Nephron progenitor cell (in vitro differentiated cells): ENCODE results near the gene DPP6.

ENCODE experiments used
- DNase-seq: peaks from one replicate; pipeline ENCODE4 v3.0.0; 2021
- H3K27ac Mint-ChIP-seq: 2 replicates; pipeline ENCODE4 v1.8.0; 2021; ENCODE audit warnings: mild to moderate bottlenecking, moderate library complexity, mixed read lengths
- H3K27me3 Mint-ChIP-seq: 2 replicates; pipeline ENCODE4 v1.8.0; 2021; ENCODE audit warnings: mild to moderate bottlenecking, low read depth, mixed read lengths; ENCODE audit not compliant: poor library complexity
- H3K36me3 Mint-ChIP-seq: 2 replicates; pipeline ENCODE4 v1.8.0; 2021; ENCODE audit warnings: low read depth, mixed read lengths
- H3K4me1 Mint-ChIP-seq: 2 replicates; pipeline ENCODE4 v1.8.0; 2021; ENCODE audit warnings: mixed read lengths
- H3K4me3 Mint-ChIP-seq: 2 replicates; pipeline ENCODE4 v1.8.0; 2021; ENCODE audit warnings: mild to moderate bottlenecking, moderate library complexity, mixed read lengths
- H3K9me3 Mint-ChIP-seq: 2 replicates; pipeline ENCODE4 v1.8.0; 2021; ENCODE audit warnings: mild to moderate bottlenecking, moderate library complexity, mixed read lengths
- TF ChIP-seq, protein P1 (sequence below): fragments of 200-600 bp; sonication (generic); IDR thresholded peaks from 2 replicates; pipeline ENCODE4 v1.5.0; 2021; ENCODE audit warnings: antibody characterized with exemption

DPP6 gene

DNA sequence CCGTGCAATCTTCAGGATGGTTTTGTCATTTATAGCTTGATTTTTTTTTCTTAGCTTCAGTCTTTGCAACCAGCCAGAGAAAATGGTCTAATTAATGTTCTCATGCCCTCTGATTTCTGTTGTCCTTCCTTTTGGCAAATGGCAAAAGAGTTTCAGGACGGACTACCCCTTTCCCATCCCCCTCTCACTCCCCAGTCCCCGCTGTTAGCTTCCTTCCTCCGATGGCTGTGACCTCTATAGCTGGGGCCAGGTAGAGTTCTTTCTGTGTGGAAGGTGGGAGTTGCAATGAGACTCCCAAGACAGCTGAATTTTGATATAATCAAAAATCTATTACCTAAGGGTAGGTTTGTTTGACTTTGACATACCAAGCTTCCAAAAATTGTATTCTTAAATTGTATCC, 588.7 kb downstream of the DPP6 start:
- TF ChIP-seq, protein P1, sequence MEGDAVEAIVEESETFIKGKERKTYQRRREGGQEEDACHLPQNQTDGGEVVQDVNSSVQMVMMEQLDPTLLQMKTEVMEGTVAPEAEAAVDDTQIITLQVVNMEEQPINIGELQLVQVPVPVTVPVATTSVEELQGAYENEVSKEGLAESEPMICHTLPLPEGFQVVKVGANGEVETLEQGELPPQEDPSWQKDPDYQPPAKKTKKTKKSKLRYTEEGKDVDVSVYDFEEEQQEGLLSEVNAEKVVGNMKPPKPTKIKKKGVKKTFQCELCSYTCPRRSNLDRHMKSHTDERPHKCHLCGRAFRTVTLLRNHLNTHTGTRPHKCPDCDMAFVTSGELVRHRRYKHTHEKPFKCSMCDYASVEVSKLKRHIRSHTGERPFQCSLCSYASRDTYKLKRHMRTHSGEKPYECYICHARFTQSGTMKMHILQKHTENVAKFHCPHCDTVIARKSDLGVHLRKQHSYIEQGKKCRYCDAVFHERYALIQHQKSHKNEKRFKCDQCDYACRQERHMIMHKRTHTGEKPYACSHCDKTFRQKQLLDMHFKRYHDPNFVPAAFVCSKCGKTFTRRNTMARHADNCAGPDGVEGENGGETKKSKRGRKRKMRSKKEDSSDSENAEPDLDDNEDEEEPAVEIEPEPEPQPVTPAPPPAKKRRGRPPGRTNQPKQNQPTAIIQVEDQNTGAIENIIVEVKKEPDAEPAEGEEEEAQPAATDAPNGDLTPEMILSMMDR: no peak
- Mint-ChIP-seq H3K9me3 (peaks cover 12% of the 10 kb centered on the region), H3K27ac (no peak overlapping the region), H3K4me1 (peaks cover 11% of the 10 kb centered on the region), H3K36me3 (no peaks in the 10 kb centered on the region), H3K4me3 (no peak overlapping the region), H3K27me3 (no peaks in the 10 kb centered on the region)
- no peak for DNase-seq

GRCh38 chr7:154644366-154644765, 592.2 kb downstream of the DPP6 start:
- H3K27ac Mint-ChIP-seq: no peak overlapping the region
- H3K4me1 Mint-ChIP-seq: no peaks in the 10 kb centered on the region
- peaks cover 5% of the 10 kb centered on the region for H3K27me3 Mint-ChIP-seq
- TF ChIP-seq, protein P1: no peak
- H3K4me3 Mint-ChIP-seq: no peak overlapping the region
- peaks cover 3% of the 10 kb centered on the region for H3K9me3 Mint-ChIP-seq
- no peaks in the 10 kb centered on the region for H3K36me3 Mint-ChIP-seq
- DNase-seq: no peak

DNA sequence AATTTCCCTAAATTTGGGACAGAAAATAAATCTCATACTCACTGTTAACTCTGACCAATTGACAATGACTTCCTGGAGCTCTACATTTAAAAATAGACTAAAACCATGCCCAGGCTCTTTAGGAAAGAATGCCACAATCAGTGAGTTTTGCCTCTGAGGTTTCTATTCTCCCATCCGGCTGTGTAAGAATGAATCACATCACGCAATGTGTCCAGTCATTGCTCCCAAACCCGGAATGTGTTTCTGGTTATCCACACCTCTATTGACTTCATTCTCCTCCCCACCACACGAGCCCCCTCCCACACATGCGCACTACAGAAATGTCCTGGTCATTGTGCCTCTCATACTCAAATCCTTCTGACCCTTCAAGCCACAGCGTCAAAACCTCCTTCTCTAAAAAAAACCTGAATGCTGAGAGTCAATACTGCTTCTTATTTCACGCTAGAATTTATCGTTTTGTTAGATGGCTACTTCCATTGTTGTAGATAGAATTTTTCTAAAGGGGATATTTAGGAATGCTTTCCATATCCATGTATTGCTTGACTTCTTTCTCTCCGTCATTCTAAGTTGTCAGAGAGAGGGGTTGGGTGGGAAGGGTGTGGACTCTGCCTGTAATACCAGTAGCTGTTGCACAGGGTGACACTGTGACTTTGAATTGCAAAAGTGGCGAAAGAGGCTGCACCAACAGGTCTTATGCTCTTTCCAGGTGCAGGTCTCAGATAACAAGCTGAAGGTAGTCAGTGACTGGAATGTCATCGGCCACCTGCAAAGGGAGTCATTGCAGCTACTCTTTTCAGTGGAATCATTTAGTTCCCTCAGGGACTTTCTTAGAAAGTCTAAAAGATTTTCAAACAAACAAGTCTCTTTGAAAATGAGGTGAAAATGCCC, 594.2 kb downstream of the DPP6 start:
- Mint-ChIP-seq H3K9me3 (peaks cover 10% of the 10 kb centered on the region), H3K4me1 (no peaks in the 10 kb centered on the region), H3K27ac (no peak overlapping the region), H3K36me3 (no peaks in the 10 kb centered on the region), H3K27me3 (peaks cover 12% of the 10 kb centered on the region), H3K4me3 (no peak overlapping the region)
- no peak for DNase-seq
- TF ChIP-seq, protein P1: no peak

DNA sequence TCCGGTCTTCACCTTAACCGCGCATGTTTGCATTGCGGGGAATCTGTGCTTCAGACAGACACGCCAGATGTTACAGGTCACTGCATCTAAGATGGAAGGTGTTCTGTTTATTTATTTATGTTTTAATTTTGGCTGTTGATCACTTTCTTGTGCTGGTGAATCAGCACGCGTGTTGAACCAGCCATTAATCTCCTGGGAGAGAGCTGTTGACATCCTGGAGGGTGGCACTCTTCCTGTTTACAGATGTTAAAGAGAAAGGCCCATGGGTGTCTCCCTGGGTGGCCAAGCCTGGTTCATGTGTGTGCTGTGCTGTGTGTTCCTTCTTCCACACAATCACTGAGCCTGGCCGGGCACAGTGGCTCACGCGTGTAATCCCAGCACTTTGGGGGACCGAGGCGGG, 595.4 kb downstream of the DPP6 start:
- H3K4me1 Mint-ChIP-seq: no peaks in the 10 kb centered on the region
- H3K36me3 Mint-ChIP-seq: no peaks in the 10 kb centered on the region
- H3K27ac Mint-ChIP-seq: no peak overlapping the region
- H3K4me3 Mint-ChIP-seq: no peak overlapping the region
- H3K27me3 Mint-ChIP-seq: peaks cover 12% of the 10 kb centered on the region
- TF ChIP-seq, protein P1: no peak
- peaks cover 14% of the 10 kb centered on the region for H3K9me3 Mint-ChIP-seq
- DNase-seq: no peak

DNA sequence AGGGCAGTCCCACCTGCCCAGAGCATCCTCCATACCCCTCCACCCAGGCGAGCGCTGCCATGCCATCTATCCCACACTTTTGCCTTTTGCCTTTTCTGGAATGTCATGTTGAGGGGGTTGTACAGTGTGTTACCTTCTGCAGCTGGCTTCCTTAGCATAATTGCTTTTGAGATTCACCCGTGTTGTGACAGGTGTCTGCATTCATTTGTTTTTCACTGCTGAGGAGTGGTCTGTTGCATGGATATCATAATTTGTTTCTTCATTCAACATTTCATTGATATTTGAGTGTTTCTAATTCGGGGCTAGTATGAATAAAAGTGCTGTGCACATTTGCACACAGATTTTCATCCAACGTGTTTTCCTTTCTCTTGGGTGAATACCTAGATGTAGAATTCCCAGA, 596.8 kb downstream of the DPP6 start:
- H3K4me1 Mint-ChIP-seq: no peaks in the 10 kb centered on the region

More for the DNA sequence above, 596.8 kb downstream of the DPP6 start:
- peaks cover 17% of the 10 kb centered on the region for H3K27me3 Mint-ChIP-seq
- peaks cover 14% of the 10 kb centered on the region for H3K9me3 Mint-ChIP-seq
- no peak overlapping the region for H3K27ac Mint-ChIP-seq
- no peak for DNase-seq
- no peak overlapping the region for H3K4me3 Mint-ChIP-seq
- no peaks in the 10 kb centered on the region for H3K36me3 Mint-ChIP-seq
- TF ChIP-seq, protein P1: no peak
